Kidney tubule cell (primary cell): ENCODE results near the gene CHD3.
"Not testable (repeated sequence)": the region's sequence is repeated elsewhere in the genome, so short reads cannot be mapped to it uniquely, and the experiment has no call there.

ENCODE experiments used
- DNase-seq: peaks from one replicate; pipeline ENCODE4 v3.0.0-alpha.2; 2018; ENCODE audit warnings: low spot score

CHD3 gene

DNA sequence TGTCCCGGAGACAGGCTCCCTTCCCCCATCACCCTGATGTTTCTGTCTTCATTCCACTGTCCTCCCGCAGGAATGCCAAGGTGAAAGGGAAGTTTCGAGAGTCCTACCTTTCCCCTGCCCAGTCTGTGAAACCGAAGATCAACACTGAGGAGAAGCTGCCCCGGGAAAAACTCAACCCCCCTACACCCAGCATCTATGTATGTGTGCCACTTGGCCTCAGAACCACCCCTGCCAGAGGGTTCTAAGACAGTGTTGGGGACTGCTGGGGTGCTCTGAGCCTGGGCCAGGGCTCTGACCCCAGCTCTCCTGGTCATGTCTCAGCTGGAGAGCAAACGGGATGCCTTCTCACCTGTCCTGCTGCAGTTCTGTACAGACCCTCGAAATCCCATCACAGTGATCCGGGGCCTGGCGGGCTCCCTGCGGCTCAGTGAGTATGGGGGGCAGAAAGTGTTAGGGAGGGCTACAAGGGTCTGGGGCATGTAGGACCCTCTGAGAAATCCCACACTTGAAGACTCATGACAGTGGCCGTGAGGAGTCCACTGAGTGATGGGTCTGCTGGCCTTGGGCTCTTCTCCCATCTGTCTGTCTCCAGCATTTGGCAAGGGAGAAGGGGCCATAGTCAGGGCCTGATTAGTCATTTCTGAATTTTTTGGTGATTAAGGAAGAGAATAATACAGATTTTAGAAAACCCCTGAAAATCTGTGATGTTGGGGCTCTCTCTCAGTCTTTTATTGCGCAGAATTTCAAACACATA is 38.7 kb upstream of the CHD3 start:
- no peak for DNase-seq

DNA sequence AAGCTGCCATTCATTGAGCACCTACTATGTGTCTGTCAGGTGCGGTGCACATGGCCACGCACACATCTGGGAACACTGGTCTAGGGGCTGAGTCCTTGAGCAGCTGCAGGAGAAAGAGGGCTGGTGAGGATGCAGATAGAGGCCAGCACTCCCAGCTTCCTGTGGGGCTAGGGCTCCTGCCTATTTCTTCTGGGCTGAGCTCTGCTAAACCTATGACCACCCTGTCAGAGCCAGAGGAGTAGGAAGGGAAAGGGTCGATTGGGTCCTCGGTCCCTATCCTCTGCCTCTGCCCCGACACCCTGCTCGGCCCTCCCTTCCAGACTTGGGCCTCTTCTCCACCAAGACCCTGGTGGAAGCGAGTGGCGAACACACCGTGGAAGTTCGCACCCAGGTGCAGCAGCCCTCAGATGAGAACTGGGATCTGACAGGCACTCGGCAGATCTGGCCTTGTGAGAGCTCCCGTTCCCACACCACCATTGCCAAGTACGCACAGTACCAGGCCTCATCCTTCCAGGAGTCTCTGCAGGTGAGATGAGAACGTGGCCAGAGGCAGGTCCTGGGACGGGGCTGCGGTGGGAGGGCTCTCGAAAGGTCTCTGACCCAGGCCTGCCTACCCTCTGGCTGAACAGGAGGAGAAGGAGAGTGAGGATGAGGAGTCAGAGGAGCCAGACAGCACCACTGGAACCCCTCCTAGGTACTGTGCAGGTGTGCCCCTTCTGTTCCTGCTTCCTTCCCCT is 37.7 kb upstream of the CHD3 start:
- no peak for DNase-seq

DNA sequence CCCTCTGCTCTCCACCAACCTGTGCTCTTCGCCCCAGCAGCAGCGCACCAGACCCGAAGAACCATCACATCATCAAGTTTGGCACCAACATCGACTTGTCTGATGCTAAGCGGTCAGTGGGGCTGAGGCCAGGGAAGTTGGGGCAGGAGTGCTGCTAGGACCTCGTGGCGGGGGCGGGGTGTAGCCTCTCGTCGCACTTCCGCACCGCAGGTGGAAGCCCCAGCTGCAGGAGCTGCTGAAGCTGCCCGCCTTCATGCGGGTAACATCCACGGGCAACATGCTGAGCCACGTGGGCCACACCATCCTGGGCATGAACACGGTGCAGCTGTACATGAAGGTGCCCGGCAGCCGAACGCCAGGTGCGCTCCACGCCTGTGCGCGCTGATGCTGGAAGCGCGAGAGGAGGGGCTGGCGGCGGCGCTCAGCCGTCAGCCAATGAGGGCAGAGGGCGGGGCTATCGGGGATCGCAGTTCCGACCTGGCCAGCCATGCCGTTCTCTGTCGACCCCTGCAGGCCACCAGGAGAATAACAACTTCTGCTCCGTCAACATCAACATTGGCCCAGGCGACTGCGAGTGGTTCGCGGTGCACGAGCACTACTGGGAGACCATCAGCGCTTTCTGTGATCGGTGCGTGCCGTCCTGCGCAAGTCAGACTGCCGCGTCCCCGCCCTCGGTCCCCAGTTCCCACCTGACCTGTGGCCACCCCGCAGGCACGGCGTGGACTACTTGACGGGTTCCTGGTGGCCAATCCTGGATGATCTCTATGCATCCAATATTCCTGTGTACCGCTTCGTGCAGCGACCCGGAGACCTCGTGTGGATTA is 36.9 kb upstream of the CHD3 start:
- DNase-seq: peak; percentile 89

DNA sequence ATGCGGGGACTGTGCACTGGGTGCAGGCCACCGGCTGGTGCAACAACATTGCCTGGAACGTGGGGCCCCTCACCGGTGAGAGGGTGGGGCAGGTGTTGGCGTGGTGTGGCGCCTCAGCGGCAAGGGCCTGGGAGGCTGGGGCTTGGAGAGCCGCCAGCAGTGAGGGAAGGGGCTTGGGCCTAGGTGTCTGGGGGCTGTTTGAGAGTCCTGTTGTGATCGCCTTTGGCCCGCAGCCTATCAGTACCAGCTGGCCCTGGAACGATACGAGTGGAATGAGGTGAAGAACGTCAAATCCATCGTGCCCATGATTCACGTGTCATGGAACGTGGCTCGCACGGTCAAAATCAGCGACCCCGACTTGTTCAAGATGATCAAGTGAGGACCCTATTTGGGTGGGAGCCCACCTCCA is 36.3 kb upstream of the CHD3 start:
- no peak for DNase-seq

DNA sequence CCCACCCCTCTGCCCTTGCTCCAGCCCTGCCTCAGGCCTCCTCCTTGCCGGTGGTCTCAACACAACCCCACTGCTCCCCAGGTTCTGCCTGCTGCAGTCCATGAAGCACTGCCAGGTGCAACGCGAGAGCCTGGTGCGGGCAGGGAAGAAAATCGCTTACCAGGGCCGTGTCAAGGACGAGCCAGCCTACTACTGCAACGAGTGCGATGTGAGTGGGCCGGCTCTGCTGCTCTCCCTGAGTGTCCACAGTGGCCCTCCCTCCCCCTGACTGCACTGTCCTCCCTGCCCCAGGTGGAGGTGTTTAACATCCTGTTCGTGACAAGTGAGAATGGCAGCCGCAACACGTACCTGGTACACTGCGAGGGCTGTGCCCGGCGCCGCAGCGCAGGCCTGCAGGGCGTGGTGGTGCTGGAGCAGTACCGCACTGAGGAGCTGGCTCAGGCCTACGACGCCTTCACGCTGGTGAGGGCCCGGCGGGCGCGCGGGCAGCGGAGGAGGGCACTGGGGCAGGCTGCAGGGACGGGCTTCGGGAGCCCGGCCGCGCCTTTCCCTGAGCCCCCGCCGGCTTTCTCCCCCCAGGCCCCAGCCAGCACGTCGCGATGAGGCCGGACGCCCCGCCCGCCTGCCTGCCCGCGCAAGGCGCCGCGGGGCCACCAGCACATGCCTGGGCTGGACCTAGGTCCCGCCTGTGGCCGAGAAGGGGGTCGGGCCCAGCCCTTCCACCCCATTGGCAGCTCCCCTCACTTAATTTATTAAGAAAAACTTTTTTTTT is 35.5 kb upstream of the CHD3 start:
- DNase-seq: no peak

DNA sequence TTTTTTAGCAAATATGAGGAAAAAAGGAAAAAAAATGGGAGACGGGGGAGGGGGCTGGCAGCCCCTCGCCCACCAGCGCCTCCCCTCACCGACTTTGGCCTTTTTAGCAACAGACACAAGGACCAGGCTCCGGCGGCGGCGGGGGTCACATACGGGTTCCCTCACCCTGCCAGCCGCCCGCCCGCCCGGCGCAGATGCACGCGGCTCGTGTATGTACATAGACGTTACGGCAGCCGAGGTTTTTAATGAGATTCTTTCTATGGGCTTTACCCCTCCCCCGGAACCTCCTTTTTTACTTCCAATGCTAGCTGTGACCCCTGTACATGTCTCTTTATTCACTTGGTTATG is 34.9 kb upstream of the CHD3 start:
- no peak for DNase-seq

DNA sequence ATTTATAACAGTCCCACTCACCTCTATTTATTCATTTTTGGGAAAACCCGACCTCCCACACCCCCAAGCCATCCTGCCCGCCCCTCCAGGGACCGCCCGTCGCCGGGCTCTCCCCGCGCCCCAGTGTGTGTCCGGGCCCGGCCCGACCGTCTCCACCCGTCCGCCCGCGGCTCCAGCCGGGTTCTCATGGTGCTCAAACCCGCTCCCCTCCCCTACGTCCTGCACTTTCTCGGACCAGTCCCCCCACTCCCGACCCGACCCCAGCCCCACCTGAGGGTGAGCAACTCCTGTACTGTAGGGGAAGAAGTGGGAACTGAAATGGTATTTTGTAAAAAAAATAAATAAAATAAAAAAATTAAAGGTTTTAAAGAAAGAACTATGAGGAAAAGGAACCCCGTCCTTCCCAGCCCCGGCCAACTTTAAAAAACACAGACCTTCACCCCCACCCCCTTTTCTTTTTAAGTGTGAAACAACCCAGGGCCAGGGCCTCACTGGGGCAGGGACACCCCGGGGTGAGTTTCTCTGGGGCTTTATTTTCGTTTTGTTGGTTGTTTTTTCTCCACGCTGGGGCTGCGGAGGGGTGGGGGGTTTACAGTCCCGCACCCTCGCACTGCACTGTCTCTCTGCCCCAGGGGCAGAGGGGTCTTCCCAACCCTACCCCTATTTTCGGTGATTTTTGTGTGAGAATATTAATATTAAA is 34.4 kb upstream of the CHD3 start:
- no peak for DNase-seq

DNA sequence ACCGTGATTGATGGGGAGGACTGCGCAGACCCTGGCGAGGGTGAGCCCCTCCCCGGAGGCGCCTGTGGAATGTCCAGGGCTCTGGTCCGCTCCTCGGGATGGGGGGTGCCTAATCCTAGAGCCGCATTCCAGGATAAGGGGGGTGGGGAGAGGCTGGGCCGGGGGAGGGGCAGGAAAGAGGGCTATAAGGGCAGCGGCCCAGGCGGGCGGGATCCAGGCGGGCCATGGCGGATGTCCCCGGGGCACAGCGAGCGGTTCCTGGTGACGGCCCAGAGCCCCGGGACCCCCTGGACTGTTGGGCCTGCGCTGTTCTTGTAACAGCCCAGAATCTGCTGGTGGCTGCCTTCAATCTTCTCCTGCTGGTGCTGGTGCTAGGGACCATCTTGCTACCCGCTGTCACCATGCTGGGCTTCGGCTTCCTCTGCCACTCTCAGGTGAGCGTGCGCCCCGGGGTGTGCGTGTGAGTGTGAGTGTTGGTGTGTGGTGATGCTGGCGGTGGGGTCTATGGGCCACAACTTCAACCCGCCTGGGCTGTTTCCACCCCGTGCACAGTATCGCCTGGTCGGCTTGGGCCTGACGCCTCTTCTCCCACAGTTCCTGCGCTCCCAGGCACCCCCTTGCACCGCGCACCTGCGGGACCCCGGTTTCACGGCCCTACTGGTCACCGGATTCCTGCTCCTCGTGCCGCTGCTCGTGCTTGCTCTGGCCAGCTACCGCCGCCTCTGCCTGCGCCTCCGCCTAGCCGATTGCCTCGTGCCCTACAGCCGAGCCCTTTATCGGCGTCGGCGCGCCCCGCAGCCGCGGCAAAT is 33.5 kb upstream of the CHD3 start, which contains the start of gene TMEM88:
Gene TMEM88 (plus strand): TSS at position 216 of the 809 bp plus-strand sequence. CDS start 9 bp downstream, at position 225.
- DNase-seq: no peak

DNA sequence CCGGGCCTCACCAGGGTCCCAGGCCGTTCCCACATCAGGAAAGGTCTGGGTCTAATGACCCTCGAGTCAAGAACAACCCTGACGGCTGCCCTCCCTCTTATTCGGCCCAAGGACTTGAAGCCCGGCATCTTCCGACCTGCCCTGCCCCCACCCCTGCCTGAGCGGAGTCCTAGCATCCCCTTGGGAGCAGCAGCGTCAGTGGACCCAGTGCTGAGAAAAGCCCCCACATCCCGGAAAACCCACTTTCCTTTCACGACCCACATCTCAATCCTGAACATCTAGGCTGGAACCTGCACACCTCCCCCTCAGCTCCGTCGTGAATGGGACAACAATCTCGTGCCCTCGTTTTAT is 33.0 kb upstream of the CHD3 start:
- no peak for DNase-seq

DNA sequence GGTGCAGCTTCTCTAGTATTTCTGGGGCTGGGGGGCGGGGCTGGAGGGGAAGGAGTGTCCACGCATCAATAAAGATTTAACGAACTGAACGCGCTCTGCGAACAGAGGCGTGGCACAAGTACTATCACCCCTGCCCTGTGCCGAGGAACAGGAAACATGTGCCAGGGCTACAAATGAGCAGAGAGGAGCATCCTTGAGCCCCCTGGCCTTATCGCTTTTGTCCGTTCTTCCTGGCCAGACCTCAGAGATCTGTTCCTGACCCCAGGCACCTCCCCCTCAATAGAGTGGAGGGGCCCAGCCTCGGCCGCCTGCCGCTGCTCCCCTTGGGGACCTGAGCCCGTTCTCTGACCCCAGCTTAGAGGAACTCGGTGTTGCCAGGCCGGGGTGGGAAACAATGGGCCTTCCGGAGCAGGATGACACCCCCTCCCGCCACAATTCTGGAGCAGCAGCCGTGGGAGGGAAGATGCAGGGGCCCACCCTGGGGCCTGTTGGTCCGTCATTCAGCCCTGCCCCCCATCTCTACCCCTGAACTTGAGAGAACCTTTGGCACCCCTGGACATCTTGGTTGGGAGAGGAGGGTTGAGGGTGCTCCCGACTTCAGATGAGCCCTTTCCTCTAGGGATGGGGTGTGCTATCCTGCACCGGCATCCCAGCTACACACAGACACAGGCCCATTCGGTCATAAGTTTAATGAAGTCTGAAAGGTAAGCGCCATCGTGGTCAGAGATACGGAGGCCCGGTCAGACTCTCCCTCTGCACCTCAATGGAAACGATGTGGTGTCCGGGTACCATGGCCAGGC is 32.4 kb upstream of the CHD3 start:
- no peak for DNase-seq

DNA sequence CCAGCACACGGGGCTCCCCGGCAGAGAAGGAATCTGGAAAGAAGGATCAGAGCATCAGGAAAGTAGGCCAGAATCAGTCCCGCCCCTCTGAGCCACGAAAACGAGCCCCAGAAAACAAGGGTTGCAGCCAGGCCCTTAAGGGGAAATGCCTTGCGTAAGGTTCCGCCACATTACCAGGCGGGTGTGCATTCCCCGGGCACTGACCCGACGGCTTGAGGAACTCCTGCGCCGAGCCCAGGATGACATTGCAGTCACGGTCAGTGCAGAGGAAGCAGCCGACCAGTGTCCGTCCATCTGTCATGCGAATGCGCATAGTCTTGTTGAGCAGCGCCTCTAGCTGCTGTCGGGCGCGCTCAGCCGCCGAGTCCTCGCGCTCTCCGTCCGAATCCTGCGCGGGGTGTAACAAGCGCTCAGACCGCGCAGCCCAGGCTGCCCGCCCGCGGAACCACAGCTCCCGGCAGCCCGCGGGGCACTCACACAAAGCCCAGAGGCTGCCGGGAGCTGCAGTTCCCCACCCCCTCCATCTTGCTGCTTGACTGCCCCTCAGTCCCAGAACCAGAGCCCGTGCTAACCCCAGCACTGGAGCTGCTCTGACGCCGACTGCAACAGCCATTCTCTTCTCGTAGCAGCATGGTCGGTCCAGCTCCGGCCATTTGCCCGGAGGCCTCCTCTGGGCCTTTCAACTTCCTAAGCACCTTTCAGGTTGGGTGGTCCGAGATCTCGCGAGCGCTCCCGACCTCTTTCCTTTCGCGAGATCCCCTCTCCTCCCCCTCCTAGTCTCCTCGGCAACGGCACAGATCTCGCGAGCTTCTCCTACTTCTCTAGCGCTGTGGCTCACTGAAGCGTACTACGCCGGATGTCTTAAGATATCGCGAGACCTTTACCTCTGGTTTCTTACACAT is 31.5 kb upstream of the CHD3 start, which contains the start of gene NAA38:
Gene NAA38 (minus strand): TSS at position 749 of the 902 bp plus-strand sequence. CDS start 96 bp downstream, at position 653.
- peak; percentile 100 for DNase-seq

DNA sequence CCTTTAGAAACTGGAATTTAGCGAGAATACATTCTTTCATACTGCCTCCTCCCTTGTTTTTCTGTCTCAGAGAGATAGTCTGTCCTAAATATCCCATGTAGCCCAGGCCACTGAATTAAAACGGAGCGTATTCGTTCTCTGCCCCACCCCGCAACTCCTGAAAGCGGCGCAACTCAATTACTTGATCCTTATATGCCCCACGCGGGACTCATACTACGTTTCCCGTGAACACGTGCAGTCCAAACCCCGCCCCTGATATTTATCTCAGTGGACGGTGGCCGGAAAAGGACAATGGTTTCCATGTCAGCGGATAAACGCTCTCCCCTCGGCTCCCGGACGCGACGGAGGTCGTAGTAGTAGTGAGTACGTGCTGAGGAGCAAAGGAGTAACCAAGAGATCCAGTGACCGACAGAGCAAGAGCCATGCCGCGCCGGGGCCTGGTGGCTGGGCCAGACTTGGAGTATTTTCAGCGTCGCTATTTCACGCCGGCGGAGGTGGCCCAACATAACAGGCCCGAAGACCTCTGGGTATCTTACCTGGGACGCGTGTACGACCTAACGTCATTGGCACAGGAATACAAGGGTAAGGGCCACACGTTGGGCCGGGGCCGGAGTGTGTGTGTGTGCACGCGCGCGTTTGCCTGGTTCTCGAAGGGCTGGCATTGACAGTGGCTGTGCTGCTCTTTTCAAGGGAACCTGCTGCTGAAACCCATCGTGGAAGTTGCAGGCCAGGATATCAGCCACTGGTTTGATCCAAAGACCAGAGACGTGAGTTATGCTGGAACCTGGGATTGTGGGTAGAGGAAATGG is 30.7 kb upstream of the CHD3 start, which contains the start of gene CYB5D1:
Gene CYB5D1 (plus strand): TSS at position 291 of the 809 bp plus-strand sequence. CDS start 132 bp downstream, at position 423.
- DNase-seq: peak; percentile 93

DNA sequence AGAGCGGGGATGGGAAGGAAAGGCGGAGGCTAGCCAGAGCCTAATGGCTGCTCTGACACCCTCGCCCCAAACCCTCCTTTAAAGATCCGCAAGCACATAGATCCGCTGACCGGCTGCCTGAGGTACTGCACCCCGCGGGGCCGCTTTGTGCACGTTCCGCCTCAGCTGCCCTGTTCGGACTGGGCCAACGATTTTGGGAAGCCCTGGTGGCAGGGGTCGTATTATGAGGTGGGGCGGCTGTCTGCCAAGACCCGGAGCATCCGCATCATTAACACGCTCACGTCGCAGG is 30.1 kb upstream of the CHD3 start:
- DNase-seq: peak; percentile 69

DNA sequence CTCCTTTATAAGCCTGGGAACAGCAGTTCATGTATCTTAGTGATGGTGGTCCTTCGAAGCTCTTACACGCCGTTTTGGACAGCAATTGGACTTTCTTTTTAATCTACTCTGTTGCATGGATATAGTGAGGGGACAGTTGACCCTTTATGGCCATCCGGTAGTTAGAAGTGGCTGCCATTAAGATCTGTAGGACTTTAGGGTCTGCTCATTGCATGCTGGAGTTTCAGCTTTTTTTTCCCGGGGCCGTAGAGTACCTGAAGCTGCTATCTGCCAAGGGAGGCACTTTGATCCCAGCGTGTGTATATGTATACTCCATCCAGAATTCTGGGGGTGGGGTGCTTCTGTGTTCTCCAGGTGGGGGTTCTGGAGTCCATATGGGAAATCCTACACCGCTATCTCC is 29.6 kb upstream of the CHD3 start:
- DNase-seq: no peak

DNA sequence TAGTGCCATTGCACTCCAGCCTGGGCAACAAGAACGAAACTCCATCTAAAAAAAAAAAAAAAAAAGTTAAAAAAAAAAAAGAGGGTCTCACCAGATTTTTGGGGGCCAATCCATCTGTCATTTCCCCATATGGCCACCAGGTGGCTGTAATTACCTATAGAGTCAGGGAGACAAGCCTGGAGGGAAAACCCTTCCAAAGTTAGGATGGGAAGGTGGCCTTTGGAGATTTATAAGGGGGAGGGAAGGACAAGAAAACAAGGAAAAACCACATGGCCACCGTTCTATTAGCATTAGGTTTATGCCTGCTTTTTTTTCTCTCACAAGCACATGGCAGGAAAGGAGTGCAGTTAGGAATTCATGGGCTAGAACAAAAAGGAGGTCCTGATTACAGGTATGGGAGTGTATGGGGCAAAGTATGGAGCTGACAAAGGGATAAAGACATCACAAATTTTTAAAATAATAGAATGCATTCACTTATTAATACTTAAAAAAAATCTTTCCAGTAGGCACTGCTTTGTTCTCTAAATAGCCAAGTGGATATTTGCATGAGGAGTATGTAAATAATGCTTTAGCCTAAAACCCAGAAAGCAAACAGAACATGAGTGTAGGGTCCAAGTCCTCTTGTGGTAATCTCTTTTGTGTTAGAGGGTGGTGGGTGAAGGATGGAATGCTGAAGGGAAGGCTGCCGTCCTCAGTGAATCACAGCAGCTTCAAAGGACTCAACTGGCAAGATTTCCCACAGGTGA is 25.7 kb upstream of the CHD3 start:
- DNase-seq: peak; percentile 43

DNA sequence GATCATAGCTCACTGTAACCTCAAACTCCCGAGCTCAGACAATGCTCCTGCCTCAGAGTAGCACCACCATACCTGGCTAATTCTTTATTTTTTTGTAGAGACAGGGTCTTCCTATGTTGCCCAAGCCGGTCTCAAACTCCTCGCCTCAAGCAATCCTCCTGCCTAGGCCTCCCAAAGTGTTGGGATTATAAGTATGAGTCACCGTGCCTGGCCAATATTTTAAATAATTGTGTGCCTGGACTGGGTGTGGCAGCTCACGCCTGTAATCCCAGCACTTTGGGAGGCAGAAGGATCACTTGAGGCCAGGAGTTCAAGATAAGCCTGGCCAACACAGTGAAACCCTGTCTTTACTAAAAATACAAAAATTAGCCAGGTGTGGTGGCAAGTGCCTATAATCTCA is 24.2 kb upstream of the CHD3 start:
- not testable (repeated sequence) for DNase-seq
